ENCODE data around the gene FAM131B. TPM values are rescaled to one million over a fixed set of nuclear protein-coding genes. Genes with fewer than 3 reads are reported as not detected.

The FAM131B gene
- total RNA-seq, 4 donors from 2014 or later: 0.11 to 0.54 TPM; not detected in 2

GRCh38 chr7:143361552-143362130 is 872 bp downstream of the FAM131B start:
- DNase-seq: no peak
- intact Hi-C loops (cut with DNase I): loop anchor here (5.0 kb wide), 1 partner anchor 39 kb away; no protein-coding TSS in a partner anchor
- no peaks in the 10 kb centered on the region for H3K36me3 ChIP-seq
- H3K27me3 ChIP-seq: peaks cover 11% of the 10 kb centered on the region
- no peak overlapping the region for H3K27ac ChIP-seq
- H3K4me1 ChIP-seq: peaks cover 7 to 12% of the 10 kb centered on the region in 2 donors
- 3 to 4% methylated on average over 23 to 38 of the region's 46 CpGs for WGBS, 2 donors
- TF ChIP-seq POLR2A (IDR thresholded peaks at IDR 0.05): no peak
- TF ChIP-seq CTCF (IDR thresholded peaks at IDR 0.05): no peak
- peak overlapping the region in 1 of 3 donors; percentile 37 for H3K4me3 ChIP-seq (replicated peaks in 1 of 3)
- H3K9me3 ChIP-seq: no peaks in the 10 kb centered on the region

DNA sequence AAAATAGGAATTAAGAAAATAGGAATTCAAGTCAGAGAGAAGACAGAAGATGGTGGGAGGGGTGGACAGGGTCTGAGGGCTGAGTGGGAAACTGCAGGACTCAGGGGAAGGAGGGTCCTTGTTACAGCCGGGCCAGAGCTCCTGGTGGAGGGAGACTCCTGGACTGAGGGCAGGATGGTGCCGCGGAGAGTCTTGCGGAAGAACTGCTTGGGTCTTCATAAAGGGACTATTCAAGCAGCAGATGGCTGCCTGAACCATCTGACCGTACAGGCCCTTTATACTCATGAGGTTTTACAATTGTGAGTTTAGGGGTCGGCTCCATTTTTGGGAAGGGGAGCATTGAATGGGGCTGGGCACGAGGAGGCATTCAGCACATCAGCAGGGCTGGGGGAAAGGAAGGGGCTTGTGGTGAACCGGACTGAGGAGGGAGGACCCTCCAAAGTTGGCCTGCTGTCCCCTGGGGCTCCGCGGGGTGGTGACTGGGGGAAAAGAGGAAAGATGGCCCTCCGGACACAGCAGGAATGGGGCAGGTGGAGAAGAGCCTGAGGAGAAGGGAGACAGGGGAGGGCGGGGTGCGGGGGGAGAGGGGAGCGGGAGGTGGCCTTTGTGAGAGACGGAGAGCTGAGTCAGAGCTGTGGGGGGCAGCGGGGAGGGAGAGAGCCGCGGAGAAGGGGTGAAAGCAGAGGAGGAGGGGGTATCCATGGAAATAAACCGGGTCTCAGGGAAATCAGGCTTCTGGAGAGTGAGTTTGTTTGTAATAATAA is 1.5 kb downstream of the FAM131B start:
- peaks cover 7 to 12% of the 10 kb centered on the region in 2 donors for H3K4me1 ChIP-seq
- TF ChIP-seq CTCF (IDR thresholded peaks at IDR 0.05): no peak
- TF ChIP-seq POLR2A (IDR thresholded peaks at IDR 0.05): no peak
- no peak overlapping the region for H3K27ac ChIP-seq
- no peaks in the 10 kb centered on the region for H3K36me3 ChIP-seq
- DNase-seq: no peak
- peaks cover 11% of the 10 kb centered on the region for H3K27me3 ChIP-seq
- intact Hi-C loops (cut with DNase I): loop anchor here (5.0 kb wide), 1 partner anchor 39 kb away; no protein-coding TSS in a partner anchor
- H3K9me3 ChIP-seq: no peaks in the 10 kb centered on the region
- no peak overlapping the region for H3K4me3 ChIP-seq (replicated peaks in 1 of 3)
- WGBS, 2 donors: 31 to 32% methylated on average over 19 of the region's 19 CpGs

GRCh38 chr7:143359771-143360353 is 2.7 kb downstream of the FAM131B start:
- intact Hi-C loops (cut with DNase I): loop anchor here (5.0 kb wide), 1 partner anchor 38 kb away; no protein-coding TSS in a partner anchor
- H3K27ac ChIP-seq: no peak overlapping the region
- no peak for DNase-seq
- no peak for TF ChIP-seq CTCF (IDR thresholded peaks at IDR 0.05)
- H3K36me3 ChIP-seq: no peaks in the 10 kb centered on the region
- 77 to 83% methylated on average over 11 of the region's 11 CpGs for WGBS, 2 donors
- peaks cover 11% of the 10 kb centered on the region for H3K27me3 ChIP-seq
- H3K4me3 ChIP-seq (replicated peaks in 1 of 3): no peak overlapping the region
- H3K9me3 ChIP-seq: no peaks in the 10 kb centered on the region
- peaks cover 7 to 12% of the 10 kb centered on the region in 2 donors for H3K4me1 ChIP-seq

DNA sequence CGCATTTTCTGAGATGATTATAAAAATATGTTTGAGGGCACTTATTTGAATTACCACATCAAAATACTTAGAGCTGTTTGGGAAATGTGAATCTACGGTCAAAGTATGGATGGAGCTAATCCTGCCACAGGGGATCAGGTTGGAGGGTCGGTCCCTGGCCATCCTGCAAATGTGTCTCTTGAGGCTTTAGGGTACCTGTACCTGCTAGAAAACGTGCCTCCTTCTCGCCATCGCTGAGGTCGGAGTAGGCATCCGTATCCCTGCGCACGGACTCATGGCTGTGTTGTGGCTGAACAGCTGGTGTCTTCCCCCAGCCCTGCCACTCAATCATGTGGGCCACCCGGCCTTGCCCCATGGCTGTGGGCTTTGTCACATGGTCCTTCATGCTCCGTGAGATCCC is 3.9 kb downstream of the FAM131B start:
- no peak overlapping the region for H3K4me3 ChIP-seq (replicated peaks in 1 of 3)
- no peak for TF ChIP-seq CTCF (IDR thresholded peaks at IDR 0.05)
- TF ChIP-seq POLR2A (IDR thresholded peaks at IDR 0.05): no peak
- intact Hi-C loops (cut with DNase I): no loop called here
- no peak for DNase-seq
- no peaks in the 10 kb centered on the region for H3K9me3 ChIP-seq
- 93% methylated on average over 12 of the region's 12 CpGs for WGBS, 2 donors
- peaks cover 7 to 12% of the 10 kb centered on the region in 2 donors for H3K4me1 ChIP-seq
- H3K27me3 ChIP-seq: peaks cover 11% of the 10 kb centered on the region
- H3K36me3 ChIP-seq: no peaks in the 10 kb centered on the region
- no peak overlapping the region for H3K27ac ChIP-seq

Measured in thyroid gland (tissue), 4 donors.